ENCODE results near the gene PJA2.
A peak's percentile ranks its signal among the peaks of the same experiment; 100 is the strongest.

Gene PJA2

DNA sequence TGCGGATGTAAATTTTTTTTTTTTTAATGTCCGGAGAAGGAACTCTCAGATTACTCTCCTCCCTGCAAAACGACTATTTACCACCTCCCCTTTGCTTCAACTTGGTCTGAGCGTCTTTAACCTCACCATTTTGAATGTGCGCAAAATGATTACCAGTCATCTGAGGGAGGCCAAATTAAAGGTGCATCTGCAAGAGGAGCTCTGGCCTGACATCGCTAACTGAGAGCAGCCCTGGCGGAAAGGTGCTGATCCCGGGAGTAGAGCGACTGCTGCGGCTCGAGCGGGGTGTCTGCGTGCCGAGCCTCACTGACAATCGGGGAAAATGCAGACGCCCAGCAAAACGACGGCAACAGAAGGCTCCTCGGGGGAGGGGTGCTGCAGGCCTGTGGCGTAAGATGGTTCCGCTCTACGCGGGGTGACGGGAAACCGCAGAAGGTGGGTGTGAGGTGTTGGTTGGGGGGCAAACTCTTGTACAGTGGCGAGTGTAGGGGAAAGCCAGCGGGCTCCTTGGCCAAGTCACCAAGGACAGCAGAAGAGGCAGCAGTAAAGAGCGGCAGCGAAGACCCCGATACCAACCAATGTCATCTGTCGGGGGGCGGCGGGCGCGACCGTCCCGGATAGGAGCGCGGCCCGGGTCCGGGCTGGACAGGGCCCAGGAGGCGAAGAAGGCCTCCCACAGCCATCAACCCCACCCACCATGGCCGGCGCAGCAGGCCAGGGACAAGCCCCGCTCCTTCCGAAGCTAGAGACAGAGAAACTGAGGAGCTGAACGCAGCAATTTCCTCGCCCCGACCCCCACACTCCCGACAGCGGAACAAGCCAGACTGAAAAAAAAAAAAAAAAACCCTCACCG is 557 bp downstream of the PJA2 start:
- H3K4me3 ChIP-seq = peak overlapping the region; percentile 96
- H3K27ac ChIP-seq = peak overlapping the region; percentile 99
- DNase-seq (ENCODE audit: low spot score) = peak; percentile 88
- TF ChIP-seq CTCF (IDR thresholded peaks at IDR 0.05) = no peak

DNA sequence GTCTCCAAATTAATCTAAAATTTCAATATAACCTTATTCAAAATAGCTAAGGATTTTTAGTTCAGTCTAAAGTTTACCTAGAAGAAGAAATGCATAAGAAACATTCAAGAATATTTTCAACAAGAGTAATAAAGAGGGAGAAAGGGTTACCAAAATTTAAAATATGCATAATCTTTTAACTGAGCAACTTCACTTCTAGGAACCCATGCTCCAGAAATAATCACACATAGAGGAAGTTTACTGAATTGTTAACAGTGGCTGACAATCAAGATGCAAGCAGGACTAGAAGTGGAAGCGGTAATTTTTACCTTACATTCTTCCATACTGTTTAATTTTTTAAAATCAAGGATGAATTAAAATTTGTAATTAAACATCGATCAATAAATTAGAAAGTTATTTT is 1.9 kb downstream of the PJA2 start:
- TF ChIP-seq CTCF (IDR thresholded peaks at IDR 0.05) = no peak
- DNase-seq (ENCODE audit: low spot score) = no peak
- H3K4me3 ChIP-seq = peak overlapping the region; percentile 96
- H3K27ac ChIP-seq = peak overlapping the region in 1 of 2 donors; percentile 99

DNA sequence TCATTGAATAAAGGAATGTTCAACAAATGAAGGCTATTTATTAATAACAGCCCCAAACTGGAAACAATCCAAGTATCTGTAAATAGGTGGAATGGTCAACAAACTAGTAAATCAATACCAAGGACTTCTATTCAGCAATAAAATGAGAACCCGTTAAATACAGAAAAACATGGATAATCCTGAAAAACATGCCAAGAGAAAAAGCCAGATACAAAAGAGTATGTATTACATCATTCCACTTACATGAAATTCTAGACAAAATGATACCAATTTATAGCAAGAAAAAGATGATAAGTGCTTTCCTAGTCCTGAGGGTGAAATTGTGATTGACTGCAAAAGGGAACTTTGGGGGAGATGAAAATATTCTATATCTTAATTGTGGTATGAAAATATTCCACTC is 3.1 kb downstream of the PJA2 start:
- peak overlapping the region in 1 of 2 donors; percentile 99 for H3K27ac ChIP-seq
- peak overlapping the region; percentile 96 for H3K4me3 ChIP-seq
- DNase-seq (ENCODE audit: low spot score) = no peak
- no peak for TF ChIP-seq CTCF (IDR thresholded peaks at IDR 0.05)

DNA sequence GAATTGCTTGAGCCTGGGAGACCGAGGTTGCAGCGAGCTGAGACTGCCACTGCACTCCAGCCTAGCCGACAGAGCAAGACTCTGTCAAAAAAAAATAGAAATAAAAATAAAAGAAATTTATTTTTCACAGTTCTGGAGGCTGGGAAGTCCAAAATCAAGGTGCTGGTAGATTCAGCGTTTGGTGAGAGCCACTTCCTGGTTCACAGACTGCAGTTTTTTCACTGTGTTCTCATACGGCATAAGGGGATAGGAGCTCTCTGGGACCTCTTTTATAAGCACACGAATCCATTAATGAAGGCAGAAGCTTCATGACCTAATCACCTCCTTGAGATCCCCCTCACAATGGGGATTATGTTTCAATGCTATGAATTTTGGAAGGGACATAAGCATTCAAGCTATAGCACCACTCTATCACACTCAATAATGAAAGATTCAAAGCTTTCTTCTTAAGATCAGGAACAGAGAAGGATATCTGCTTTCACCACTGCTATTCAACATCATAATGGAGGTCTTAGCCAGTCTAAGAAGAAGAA is 5.3 kb downstream of the PJA2 start:
- TF ChIP-seq CTCF (IDR thresholded peaks at IDR 0.05) = no peak
- no peak for DNase-seq (ENCODE audit: low spot score)
- no peak overlapping the region for H3K4me3 ChIP-seq
- no peak overlapping the region for H3K27ac ChIP-seq

DNA sequence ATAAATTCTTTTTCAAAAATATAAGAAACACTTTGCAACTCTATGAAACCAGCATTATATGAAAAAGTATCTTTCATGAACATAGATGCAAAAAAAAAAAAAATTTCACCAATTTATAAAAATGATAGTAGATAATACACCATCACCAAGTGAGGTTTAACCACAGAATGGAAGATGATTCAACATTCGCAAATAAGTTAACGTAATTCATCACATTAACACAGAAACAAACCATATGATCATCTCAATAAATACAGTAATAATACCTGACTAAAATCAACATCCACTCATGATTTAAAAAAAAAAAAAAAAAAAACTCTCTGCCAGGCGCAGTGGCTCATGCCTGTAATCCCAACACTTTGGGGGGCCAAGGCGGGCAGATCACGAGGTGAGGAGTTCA is 6.3 kb downstream of the PJA2 start:
- no peak for TF ChIP-seq CTCF (IDR thresholded peaks at IDR 0.05)
- Histone ChIP-seq H3K27ac (no peak overlapping the region), H3K4me3 (no peak overlapping the region)
- no peak for DNase-seq (ENCODE audit: low spot score)

DNA sequence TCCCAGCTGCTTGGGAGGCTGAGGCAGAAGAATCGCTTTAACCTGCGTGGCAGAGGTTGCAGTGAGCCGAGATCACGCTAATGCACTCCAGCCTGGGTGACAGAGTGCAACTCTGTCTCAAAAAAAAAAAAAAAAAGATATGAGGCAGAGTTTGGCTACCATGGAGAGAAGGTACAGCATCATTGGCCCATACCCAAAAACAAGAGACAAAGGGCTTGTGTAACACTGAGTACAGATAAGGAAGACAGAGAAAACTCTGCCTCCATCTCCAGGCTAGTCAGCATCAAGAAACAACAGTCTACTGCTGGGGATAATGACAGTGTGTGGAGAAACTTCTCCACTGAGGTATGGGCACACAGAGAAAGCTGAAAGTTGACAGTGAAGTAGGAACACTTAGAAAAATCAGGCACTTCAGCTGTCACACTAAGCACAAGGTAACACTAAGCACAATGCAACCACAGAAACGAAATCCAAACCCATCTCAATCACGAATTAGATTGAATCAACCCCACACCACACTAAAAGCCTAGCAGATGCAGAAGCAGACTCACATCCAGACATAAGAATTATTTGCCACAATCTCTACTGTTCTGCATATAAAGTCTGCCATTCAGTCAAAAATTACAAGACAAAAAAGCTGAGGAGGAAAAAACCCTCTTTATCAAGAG is 10.5 kb downstream of the PJA2 start:
- H3K4me3 ChIP-seq = no peak overlapping the region
- DNase-seq (ENCODE audit: low spot score) = no peak
- peak overlapping the region in 1 of 2 donors; percentile 15 for H3K27ac ChIP-seq
- no peak for TF ChIP-seq CTCF (IDR thresholded peaks at IDR 0.05)
